Measurements from ENCODE around the gene SOX10.

Gene SOX10

DNA sequence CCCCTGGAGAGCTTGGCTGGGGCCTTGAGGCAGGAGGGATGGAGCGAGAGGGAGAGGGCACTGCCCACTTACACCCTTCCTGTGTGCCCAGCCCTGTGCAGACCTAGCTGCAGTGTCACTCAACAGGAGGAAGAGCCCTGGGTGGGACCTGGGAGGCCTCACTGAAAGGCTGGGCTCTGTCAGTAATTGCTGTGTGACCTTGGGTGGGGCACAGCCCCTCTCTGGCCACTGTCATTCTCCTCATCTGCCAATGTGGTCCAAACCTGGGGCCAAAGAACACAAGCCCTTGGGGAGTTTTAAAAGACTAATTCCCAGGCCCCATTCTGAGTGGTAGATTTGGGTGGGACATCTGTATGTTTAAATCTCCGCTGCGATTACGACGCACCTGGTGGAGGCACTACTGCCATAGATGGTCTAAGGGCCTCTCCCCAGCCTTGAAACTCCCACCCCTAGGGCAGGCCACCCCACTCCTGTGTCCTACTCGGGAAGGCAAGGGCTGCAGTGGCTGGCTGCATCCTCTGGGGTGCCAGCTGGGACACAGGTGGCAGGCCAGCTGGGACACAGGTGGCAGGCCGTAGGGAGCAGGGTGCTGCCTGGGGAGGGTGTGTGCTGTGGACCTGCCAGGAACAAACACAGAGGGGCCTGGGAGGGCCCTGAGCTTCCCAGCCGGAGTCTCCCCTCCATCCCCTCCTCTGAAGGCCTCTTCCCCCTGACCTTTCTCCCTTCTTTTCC lies 12.3 kb upstream of the SOX10 start:
- no peak overlapping the region for H3K4me3 Mint-ChIP-seq
- H3K27me3 Mint-ChIP-seq = no peaks in the 10 kb centered on the region
- peaks cover 7% of the 10 kb centered on the region for H3K4me1 Mint-ChIP-seq (ENCODE audit: low read depth)
- H3K9me3 Mint-ChIP-seq (ENCODE audit: low read depth) = no peaks in the 10 kb centered on the region
- peaks cover 2% of the 10 kb centered on the region for H3K36me3 Mint-ChIP-seq
- no peak overlapping the region for H3K27ac Mint-ChIP-seq

DNA sequence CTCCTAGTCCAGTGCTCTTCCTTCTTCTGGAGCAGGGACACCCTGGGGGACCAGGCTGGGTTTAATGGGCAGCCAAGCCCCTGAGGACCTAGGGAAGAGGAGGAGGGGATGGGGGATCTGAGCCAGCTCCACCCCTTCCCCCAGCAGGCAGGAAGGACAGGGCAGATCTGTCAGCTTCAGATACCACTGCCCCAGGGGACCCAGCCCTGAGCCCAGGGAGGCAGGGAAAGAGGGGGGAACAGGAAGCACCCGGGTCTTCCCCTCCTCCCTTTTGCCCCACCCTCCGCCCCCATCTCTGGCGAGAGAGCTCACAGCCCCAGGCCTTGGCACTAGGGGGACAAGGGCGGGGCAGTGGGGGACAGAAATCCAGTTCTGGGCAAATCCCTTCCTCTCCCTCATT lies 11.7 kb upstream of the SOX10 start:
- Mint-ChIP-seq H3K4me1 (ENCODE audit: low read depth) (peaks cover 7% of the 10 kb centered on the region), H3K36me3 (peaks cover under 1% of the 10 kb centered on the region), H3K4me3 (no peak overlapping the region), H3K9me3 (ENCODE audit: low read depth) (no peaks in the 10 kb centered on the region), H3K27ac (no peak overlapping the region), H3K27me3 (no peaks in the 10 kb centered on the region)

DNA sequence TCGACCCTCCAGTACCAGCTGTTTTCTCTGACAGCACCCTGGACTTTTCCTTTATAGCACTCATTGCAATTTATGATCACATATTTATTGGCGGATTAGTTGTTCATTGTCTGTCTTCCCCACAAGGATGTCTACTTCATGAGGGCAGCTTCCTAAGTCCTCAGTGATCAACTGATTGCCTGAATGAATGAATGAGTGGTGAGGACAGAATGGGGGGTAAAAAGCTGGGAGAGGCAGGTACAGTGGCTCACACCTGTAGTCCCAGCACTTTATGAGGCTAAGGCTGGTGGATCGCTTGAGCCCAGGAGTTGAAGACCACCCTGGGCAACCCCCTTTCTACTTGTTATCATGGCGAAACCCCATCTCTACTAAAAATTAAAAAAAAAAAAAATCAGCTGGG lies 11.1 kb upstream of the SOX10 start:
- H3K4me1 Mint-ChIP-seq (ENCODE audit: low read depth) = peaks cover 7% of the 10 kb centered on the region
- no peaks in the 10 kb centered on the region for H3K9me3 Mint-ChIP-seq (ENCODE audit: low read depth)

DNA sequence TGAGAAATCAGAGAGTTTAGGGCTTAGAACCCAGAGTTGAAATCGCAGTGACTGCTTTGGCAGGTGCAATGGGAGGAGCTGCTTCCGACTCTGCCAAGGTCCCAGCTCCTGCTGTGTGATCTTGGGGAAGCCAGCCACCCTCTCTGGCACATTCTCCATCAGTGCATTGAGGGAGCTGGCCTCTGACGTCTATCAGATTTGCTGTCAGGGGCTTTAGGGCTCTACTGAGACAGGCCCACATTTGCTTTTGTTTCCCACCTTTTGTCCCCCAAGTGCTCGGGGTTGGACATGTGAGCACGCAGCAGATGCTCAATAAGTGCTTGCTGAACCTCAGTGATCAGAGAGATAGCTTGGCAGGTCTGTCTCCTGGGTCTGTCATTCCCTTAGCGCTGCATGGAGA lies 10.6 kb upstream of the SOX10 start:
- H3K27ac Mint-ChIP-seq = no peak overlapping the region
- no peaks in the 10 kb centered on the region for H3K9me3 Mint-ChIP-seq (ENCODE audit: low read depth)
- H3K4me3 Mint-ChIP-seq = no peak overlapping the region
- H3K36me3 Mint-ChIP-seq = no peaks in the 10 kb centered on the region
- peaks cover 7% of the 10 kb centered on the region for H3K4me1 Mint-ChIP-seq (ENCODE audit: low read depth)
- H3K27me3 Mint-ChIP-seq = no peaks in the 10 kb centered on the region

More for the DNA sequence above, 11.1 kb upstream of the SOX10 start:
- no peak overlapping the region for H3K4me3 Mint-ChIP-seq
- no peaks in the 10 kb centered on the region for H3K27me3 Mint-ChIP-seq
- no peak overlapping the region for H3K27ac Mint-ChIP-seq
- no peaks in the 10 kb centered on the region for H3K36me3 Mint-ChIP-seq

DNA sequence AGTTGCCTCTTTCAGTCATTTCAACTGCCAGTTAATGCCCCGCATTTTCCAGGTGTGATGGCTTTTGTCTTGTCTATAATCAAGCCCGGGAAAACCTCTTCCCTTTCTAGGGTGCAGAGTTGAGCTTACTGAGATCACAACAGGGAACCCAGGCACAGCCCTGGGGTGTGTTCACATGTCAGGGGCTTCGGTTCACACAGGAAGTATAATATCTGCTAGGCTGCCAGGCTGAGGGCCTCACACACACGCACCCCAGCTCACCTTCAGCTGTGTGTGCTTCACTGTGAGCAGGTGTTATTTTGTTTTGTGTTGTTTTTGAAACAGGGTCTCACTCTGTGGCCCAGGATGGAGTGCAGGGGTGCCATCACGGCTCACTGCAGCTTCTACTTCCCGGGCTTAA lies 9.7 kb upstream of the SOX10 start:
- H3K36me3 Mint-ChIP-seq = no peaks in the 10 kb centered on the region
- H3K27me3 Mint-ChIP-seq = no peaks in the 10 kb centered on the region
- H3K4me1 Mint-ChIP-seq (ENCODE audit: low read depth) = peaks cover 7% of the 10 kb centered on the region
- H3K4me3 Mint-ChIP-seq = no peak overlapping the region
- H3K9me3 Mint-ChIP-seq (ENCODE audit: low read depth) = no peaks in the 10 kb centered on the region
- no peak overlapping the region for H3K27ac Mint-ChIP-seq

DNA sequence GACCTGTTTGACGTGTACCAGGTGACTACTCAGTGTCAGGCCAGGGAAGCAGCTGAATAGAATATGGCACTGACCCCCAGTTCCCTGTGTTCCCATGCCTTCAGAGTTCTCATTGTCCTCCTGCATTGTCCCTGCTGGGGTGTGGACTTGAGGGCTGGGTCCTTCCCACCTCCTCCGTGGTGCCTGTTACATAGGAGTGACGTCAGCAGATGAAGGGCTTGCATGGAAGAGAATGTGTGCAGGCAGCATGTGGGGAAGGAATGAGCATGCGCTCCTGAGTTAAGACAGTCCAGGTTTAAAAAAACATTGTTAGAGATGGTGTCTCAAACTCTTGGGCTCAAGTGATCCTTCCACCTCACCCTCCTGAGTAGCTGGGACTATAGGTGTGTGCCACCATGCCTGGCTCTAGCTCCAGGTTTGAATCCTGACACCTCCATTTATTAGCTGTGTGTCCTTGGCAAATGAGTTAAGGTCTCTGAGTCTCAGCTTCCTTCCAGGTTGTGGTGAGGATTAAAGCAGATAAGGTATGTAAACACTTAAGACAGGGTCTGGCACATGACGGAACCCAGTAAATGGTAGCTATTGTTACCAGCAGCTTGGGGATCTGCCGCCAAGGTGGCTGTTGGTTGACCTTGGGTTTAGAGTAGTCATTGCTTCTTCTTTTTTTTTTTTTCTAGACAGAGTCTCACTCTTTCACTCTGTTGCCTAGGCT lies 7.5 kb upstream of the SOX10 start:
- Mint-ChIP-seq H3K36me3 (no peaks in the 10 kb centered on the region), H3K9me3 (ENCODE audit: low read depth) (no peaks in the 10 kb centered on the region), H3K4me1 (ENCODE audit: low read depth) (peaks cover 7% of the 10 kb centered on the region), H3K27me3 (no peaks in the 10 kb centered on the region), H3K4me3 (no peak overlapping the region), H3K27ac (no peak overlapping the region)

DNA sequence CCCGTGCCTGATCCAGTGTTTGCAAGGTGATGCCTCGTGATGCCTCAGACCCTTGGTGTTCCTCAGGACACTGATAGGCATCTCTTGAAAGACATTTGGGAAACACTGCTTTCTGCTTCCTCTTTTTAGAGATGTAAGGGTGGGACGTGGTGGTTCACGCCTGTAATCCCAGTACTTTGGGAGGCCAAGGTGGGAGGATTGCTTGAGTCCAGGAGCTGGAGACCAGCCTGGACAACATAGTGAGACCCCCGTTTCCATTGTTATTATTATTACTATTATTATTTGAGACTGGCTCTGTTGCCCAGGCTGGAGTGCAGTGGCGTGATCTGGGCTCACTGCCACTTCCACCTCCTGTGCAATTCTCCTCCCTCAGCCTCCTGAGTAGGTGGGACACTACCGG lies 6.5 kb upstream of the SOX10 start:
- Mint-ChIP-seq H3K4me1 (ENCODE audit: low read depth) (peaks cover 2% of the 10 kb centered on the region), H3K27ac (no peak overlapping the region), H3K9me3 (ENCODE audit: low read depth) (no peaks in the 10 kb centered on the region), H3K27me3 (no peaks in the 10 kb centered on the region), H3K36me3 (no peaks in the 10 kb centered on the region), H3K4me3 (no peak overlapping the region)

DNA sequence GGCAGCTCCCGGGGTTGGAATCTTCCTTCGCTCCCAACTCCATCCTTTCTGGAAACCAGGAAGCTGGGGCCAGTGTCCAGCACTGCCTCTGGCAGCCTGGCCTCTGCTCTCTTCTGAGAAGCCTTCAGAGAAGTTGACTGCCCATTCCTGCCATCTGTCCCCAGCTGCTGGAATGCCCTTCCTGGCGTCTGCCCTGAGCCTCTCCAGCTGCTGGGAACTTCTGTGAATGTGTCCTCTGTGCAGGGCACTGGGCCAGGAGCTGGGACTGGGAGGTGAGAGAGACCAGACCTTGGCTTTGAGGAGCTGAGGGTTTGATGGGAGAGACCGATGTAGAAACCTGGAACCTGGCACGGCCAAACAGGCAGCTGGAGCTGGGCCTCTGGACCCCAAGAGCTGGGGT lies 5.9 kb upstream of the SOX10 start:
- no peaks in the 10 kb centered on the region for H3K36me3 Mint-ChIP-seq
- H3K27me3 Mint-ChIP-seq = no peaks in the 10 kb centered on the region
- no peaks in the 10 kb centered on the region for H3K9me3 Mint-ChIP-seq (ENCODE audit: low read depth)
- no peak overlapping the region for H3K4me3 Mint-ChIP-seq
- H3K27ac Mint-ChIP-seq = no peak overlapping the region
- H3K4me1 Mint-ChIP-seq (ENCODE audit: low read depth) = peaks cover 2% of the 10 kb centered on the region

DNA sequence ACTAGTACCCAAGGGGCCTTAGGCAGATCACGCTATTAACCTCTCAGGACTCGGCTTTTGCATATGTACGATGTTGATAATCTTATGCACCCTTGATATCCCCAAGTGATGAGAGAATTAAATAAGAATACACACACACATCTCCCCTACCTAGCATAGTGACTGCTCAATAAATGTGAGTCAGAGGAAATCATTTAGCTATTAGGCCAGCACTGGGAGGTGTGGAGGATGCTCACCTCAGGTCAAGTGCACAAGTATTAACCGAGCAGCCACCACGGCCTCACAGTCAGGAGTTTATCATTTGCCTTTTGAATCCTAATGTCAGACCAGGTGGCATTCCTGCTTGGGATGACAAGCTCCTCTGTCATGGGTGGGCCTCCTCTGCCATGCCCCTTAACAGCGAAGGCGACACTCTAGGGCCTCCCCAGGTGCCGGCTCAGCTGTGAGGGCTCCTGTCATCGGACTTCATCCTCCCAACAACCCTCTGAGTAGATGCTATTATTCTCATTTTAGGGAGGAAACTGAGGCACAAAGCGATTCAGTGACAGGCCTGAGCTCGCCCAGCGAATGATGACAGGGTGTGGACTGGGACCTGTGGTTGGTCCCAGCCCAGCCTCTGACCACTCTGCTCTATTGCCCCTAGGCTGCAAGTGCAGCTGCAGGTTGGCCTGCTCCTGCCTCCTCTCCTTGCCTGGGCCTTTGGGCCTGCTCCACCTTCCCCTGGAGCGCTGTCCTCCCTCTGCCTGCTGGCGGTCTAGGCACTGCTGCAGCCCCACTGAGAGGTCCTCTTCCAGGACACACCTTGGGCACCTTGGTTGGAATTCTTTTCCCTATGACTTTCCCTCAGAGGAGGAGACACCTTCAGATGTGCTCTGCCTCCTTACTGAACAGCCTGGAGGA lies 5.0 kb upstream of the SOX10 start:
- Mint-ChIP-seq H3K36me3 (no peaks in the 10 kb centered on the region), H3K9me3 (ENCODE audit: low read depth) (no peaks in the 10 kb centered on the region), H3K4me1 (ENCODE audit: low read depth) (peaks cover 2% of the 10 kb centered on the region), H3K27ac (no peak overlapping the region), H3K4me3 (no peak overlapping the region), H3K27me3 (no peaks in the 10 kb centered on the region)

DNA sequence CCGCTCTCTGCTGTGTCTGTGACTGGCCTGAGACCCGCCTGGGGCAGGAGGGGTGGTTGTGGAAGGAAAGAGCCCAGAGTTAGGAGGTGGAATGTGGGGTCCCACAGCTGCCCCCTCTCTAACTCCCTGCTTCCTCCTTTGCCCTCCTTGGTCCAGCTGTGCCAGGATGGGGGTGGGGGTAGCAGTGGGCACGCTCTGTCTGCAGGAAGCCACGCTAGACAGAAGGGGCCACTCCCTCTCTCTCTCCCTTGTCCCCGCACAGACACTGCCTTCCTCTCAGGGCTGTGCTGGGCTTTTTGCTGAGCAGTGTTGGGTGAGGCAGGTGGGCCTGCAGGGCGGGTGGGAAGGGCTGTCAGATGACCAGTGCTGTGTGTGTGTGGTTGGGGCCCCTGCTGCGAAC lies 2.0 kb upstream of the SOX10 start:
- no peaks in the 10 kb centered on the region for H3K27me3 Mint-ChIP-seq
- no peaks in the 10 kb centered on the region for H3K36me3 Mint-ChIP-seq
- no peaks in the 10 kb centered on the region for H3K4me1 Mint-ChIP-seq (ENCODE audit: low read depth)
- H3K27ac Mint-ChIP-seq = no peak overlapping the region
- H3K9me3 Mint-ChIP-seq (ENCODE audit: low read depth) = no peaks in the 10 kb centered on the region
- no peak overlapping the region for H3K4me3 Mint-ChIP-seq

DNA sequence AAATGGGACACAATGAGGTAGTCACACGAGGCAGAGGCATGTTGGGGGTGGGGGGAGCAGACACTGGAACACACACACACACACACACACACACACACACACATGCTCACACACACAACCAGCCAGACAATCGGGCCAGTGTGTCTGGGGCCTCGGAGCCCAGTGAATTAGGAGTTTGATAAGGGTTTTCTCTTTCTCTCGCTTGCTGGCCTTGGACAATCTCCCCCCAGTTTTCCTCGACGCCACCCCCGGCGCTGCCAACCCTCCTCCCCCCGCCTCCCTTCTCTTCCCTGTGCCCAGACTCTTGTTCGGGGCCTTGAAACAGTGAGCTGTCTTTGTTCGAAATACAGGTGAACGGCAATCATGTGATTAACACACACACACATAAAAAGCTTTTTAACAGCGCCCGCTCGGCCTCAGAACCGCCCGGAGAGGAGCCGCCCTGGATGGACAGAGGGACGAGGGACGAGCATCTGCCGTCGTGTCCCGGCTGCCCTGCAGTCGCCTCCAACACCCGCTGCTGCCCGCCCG lies 1.5 kb upstream of the SOX10 start:
- Mint-ChIP-seq H3K27me3 (no peaks in the 10 kb centered on the region), H3K36me3 (no peaks in the 10 kb centered on the region), H3K4me3 (no peak overlapping the region), H3K27ac (no peak overlapping the region), H3K4me1 (ENCODE audit: low read depth) (no peaks in the 10 kb centered on the region), H3K9me3 (ENCODE audit: low read depth) (no peaks in the 10 kb centered on the region)

DNA sequence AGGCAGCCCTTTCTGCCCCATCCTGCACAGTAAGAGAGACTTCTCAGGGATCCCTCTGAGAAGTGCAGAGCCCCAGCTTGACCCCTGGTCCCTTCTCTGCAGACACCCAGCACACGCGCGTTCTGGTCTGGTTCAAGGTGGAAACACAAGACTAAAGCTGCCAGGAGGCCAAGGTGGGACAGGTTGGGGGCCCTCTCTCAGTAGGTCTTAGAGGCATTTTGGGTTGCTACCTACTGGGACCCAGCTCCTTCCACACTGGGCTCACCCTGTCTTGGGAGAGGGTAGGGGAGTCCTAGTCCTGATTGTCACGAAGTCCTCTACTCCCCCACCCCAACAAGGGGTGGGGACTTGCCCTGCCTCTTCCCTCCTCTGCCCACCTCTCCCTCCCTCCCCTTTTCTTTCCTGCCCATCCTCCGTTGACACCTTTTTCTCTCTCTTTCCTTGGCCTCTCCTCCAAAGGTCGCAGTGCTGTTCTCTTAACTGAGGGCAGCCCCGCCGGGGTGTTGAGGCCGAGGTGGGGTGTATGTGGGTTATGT lies 763 bp upstream of the SOX10 start:
- H3K27ac Mint-ChIP-seq = no peak overlapping the region
- no peak overlapping the region for H3K4me3 Mint-ChIP-seq
- no peaks in the 10 kb centered on the region for H3K4me1 Mint-ChIP-seq (ENCODE audit: low read depth)
- H3K9me3 Mint-ChIP-seq (ENCODE audit: low read depth) = no peaks in the 10 kb centered on the region
- H3K36me3 Mint-ChIP-seq = no peaks in the 10 kb centered on the region
- no peaks in the 10 kb centered on the region for H3K27me3 Mint-ChIP-seq

DNA sequence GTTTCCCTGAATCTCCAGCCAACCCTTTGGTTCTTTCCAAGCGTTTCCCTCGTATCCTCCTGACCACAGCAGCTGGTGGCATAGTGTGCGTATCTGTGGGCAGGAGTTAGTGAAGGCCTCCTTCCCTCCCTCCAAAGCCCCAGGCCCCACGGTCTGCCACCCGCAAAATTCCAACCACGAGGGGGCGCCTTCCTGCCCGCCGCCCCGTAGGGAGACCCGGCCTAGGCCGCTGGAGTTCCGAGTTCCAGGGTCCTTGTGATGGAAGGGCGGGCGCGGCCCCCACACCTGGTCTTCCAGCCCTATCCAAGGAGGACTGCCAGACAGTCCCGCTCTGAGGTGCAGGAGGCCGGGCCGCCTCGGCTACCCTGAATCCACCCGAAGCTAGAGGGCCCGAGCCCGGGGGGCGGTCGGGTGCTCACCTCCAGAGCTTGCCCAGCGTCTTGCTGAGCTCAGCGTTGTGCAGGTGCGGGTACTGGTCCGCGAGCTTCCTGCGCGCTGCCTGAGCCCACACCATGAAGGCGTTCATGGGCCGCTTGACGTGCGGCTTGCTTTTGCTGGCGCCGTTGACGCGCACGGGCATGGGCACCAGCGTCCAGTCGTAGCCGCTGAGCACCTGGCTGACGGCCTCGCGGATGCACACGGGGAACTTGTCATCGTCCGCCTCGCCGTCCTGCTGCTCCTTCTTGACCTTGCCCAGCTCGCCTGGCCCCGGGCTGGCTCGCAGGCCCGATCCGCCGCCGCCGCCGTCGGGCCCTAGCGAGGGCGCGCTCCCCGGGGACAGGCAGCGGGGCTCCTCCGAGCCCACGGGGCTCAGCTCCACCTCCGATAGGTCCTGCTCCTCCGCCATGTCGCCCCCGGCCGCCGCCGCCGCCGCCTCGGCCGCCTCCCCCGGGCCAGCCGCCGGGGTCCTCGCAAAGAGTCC lies 1.2 kb downstream of the SOX10 start:
- no peak overlapping the region for H3K27ac Mint-ChIP-seq

More for the DNA sequence above, 1.2 kb downstream of the SOX10 start:
- H3K27me3 Mint-ChIP-seq = no peaks in the 10 kb centered on the region
- H3K36me3 Mint-ChIP-seq = no peaks in the 10 kb centered on the region
- H3K9me3 Mint-ChIP-seq (ENCODE audit: low read depth) = no peaks in the 10 kb centered on the region
- H3K4me3 Mint-ChIP-seq = no peak overlapping the region
- H3K4me1 Mint-ChIP-seq (ENCODE audit: low read depth) = no peaks in the 10 kb centered on the region

Measured in activated naive CD8-positive, alpha-beta T cell (primary cell).